ENCODE measurements around the gene KRT86. TPM values are rescaled to one million over a fixed set of nuclear protein-coding genes. Genes with fewer than 3 reads are reported as not detected.

The KRT86 gene
- total and polyA plus RNA-seq, 2 experiments from 2014 or later: 0.16 TPM; not detected in 1

- ATAC-seq (no peak), DNase-seq (ENCODE audit: low spot score) (no peak)
- Mint-ChIP-seq H3K27ac (no peak overlapping the region), H3K36me3 (ENCODE audit: low read depth) (no peaks in the 10 kb centered on the region; the same call in 2 of the 3 replicates), H3K27me3 (ENCODE audit: insufficient read depth, low read depth, poor library complexity) (peaks cover 2% of the 10 kb centered on the region), H3K4me3 (no peak overlapping the region), H3K9me3 (peaks cover 11% of the 10 kb centered on the region), H3K4me1 (no peaks in the 10 kb centered on the region)
- no peak overlapping the region for H3K4me3 ChIP-seq
- no peaks in the 10 kb centered on the region for H3K27me3 ChIP-seq (ENCODE audit: insufficient read depth)
- H3K27ac ChIP-seq (ENCODE audit: low read depth): no peak overlapping the region
- TF ChIP-seq ZNF114 (CRISPR knock-in tag; IDR thresholded peaks at IDR 0.05): no peak
- no peak for TF ChIP-seq REST (IDR thresholded peaks at IDR 0.05; ENCODE audit: unreplicated experiment)
- TF ChIP-seq POLR2AphosphoS5 (IDR thresholded peaks at IDR 0.05; ENCODE audit: low read depth): no peak
- TF ChIP-seq EZH2phosphoT487 (IDR thresholded peaks at IDR 0.05; ENCODE audit: unreplicated experiment): no peak
- no peak for TF ChIP-seq CREB1 (CRISPR knock-in tag; IDR thresholded peaks at IDR 0.05; ENCODE audit: low read depth)
- TF ChIP-seq ETS1 (IDR thresholded peaks at IDR 0.05): no peak
- TF ChIP-seq ZNF462 (CRISPR knock-in tag; IDR thresholded peaks at IDR 0.05): no peak
- TF ChIP-seq NANOG (IDR thresholded peaks at IDR 0.05; ENCODE audit: borderline replicate concordance): no peak
- no peak for TF ChIP-seq JUNB (IDR thresholded peaks at IDR 0.05; ENCODE audit: unreplicated experiment)
- TF ChIP-seq CTCF (conservative IDR thresholded peaks at IDR 0.05; ENCODE audit: low read depth in 2 of 2): no peak
- TF ChIP-seq EZH2 (IDR thresholded peaks at IDR 0.05; ENCODE audit: low read depth, unreplicated experiment): no peak
- no peak for TF ChIP-seq ZNF331 (CRISPR knock-in tag; IDR thresholded peaks at IDR 0.05; ENCODE audit: low read depth)
- no peak for TF ChIP-seq STAT1 (IDR thresholded peaks at IDR 0.05; ENCODE audit: unreplicated experiment)
- no peaks in the 10 kb centered on the region for H3F3A ChIP-seq (replicated peaks; ENCODE audit: low read depth)
- H3K4me2 ChIP-seq: no peak overlapping the region
- H4K20me1 ChIP-seq (replicated peaks; ENCODE audit: insufficient read depth): no peaks in the 10 kb centered on the region
- peaks cover 9% of the 10 kb centered on the region; the same call in 1 of the 2 replicates for H3K9me2 ChIP-seq (ENCODE audit: insufficient read depth)
- H2AFZ ChIP-seq: no peak overlapping the region
- H3K4me1 ChIP-seq (ENCODE audit: insufficient read depth): no peaks in the 10 kb centered on the region
- H3K79me2 ChIP-seq (replicated peaks; ENCODE audit: insufficient read depth): no peaks in the 10 kb centered on the region
- H3K36me3 ChIP-seq (ENCODE audit: insufficient read depth): no peaks in the 10 kb centered on the region
These were observed 7.9 kb upstream of the KRT86 start for GRCh38 chr12:52266514-52266913.
